Transverse colon (tissue), 4 donors: ENCODE data around the gene OR52D1. TPM values are rescaled to one million over a fixed set of nuclear protein-coding genes. Genes with fewer than 3 reads are reported as not detected.

Source experiments
- DNase-seq: peaks from one replicate; pipeline ENCODE4 v3.0.0-alpha.2; 2019
- H3K27ac ChIP-seq, 4 donors: fragments of 200-600 bp; sonication (generic); 2 replicates each; pipeline ENCODE4 v1.5.1; 2016 to 2018; ENCODE audit warnings: inconsistent platforms in 4 of 4
- H3K27me3 ChIP-seq: fragments of 200-600 bp; sonication (generic); 2 replicates; pipeline ENCODE4 v1.5.1; 2017; ENCODE audit warnings: inconsistent platforms
- H3K36me3 ChIP-seq, 4 donors: fragments of 200-600 bp; sonication (generic); 2 replicates each; pipeline ENCODE4 v1.5.1; 2017 to 2019; ENCODE audit warnings: inconsistent platforms in 4 of 4
- H3K4me1 ChIP-seq, 4 donors: fragments of 200-600 bp; sonication (generic); 2 replicates each; pipeline ENCODE4 v1.5.1; 2017 to 2020; ENCODE audit warnings: inconsistent platforms in 4 of 4
- H3K4me3 ChIP-seq, 4 donors: fragments of 200-600 bp; sonication (generic); 1 replicate in 1 of 4; 2 replicates in 3 of 4; pipeline versions ENCODE4 v1.5.1 to v1.6.1; 2017 to 2019; ENCODE audit warnings: inconsistent platforms in 4 of 4
- H3K9me3 ChIP-seq, 2 donors: fragments of 200-600 bp; sonication (generic); 2 replicates each; pipeline ENCODE4 v1.5.1; 2017 to 2019; ENCODE audit warnings: inconsistent platforms in 2 of 2
- EP300 ChIP-seq: sonication (generic); formaldehyde crosslinking; IDR thresholded peaks from one replicate; pipeline ENCODE4 v1.6.1; 2017; ENCODE audit warnings: antibody characterized with exemption, low read depth
- POLR2A ChIP-seq: fragments of 450-650 bp; IDR thresholded peaks from one replicate; pipeline ENCODE4 v1.6.1; 2016; ENCODE audit warnings: antibody characterized with exemption, mild to moderate bottlenecking, moderate library complexity
- POLR2AphosphoS5 ChIP-seq, 3 donors: sonication (generic); formaldehyde crosslinking; IDR thresholded peaks; one replicate each; pipeline ENCODE4 v1.6.1; 2016; ENCODE audit warnings: antibody characterized with exemption in 3 of 3
- WGBS, 2 donors: methylation state at CpG; one replicate each; pipeline ENCODE4 v1.1.5; 2018; ENCODE audit warnings: low coverage in 1 of 2; 5-methylcytosine and 5-hydroxymethylcytosine counted together
- in situ Hi-C, 4 donors: fragments of 200-750 bp; cut with MboI; loops; one replicate each; pipeline versions ENCODE4 v1.15.0 to v1.15.1; 2017; ENCODE audit warnings: low sequenced_read_pairs in 3 of 4, low pct_ligation_motif_present in 1 of 4, low pct_unique_long_range_greater_than_20kb in 1 of 4
- intact Hi-C: fragments of 100-400 bp; cut with DNase I; formaldehyde crosslinking; loops from one replicate; pipeline ENCODE4 v1.15.1; 2023; ENCODE audit warnings: low total_unique reads
- total RNA-seq, 4 donors: library from RNA; depleted of rRNA; stranded (reverse); fragments of >200 nt; gene quantifications; one replicate each; pipeline ENCODE4 v1.1.0, GENCODE V29; 2016
- TF ChIP-seq, protein P1 (sequence below), 5 experiments: fragments of 200-600 bp in 3 of 5; fragments of 450-650 bp in 2 of 5; sonication (generic) in 3 of 5; IDR thresholded peaks; 1 replicate in 2 of 5; 2 replicates in 3 of 5; pipeline ENCODE4 v1.5.1; 2016 to 2017; ENCODE audit warnings: antibody characterized with exemption in 5 of 5, inconsistent platforms in 3 of 5, mild to moderate bottlenecking in 2 of 5, moderate library complexity in 1 of 5

Gene OR52D1
- total RNA-seq, 4 donors from 2014 or later, result not detected

- H3K36me3 ChIP-seq, result no peaks in the 10 kb centered on the region
- no peak within 1 kb of the TSS for H3K27ac ChIP-seq
- no peak for DNase-seq
- intact Hi-C loops (no loop called here), in situ Hi-C loops (no loop called here)
- H3K27me3 ChIP-seq, result no peaks in the 10 kb centered on the region
- no peak for TF ChIP-seq POLR2AphosphoS5 (IDR thresholded peaks at IDR 0.05)
- TF ChIP-seq EP300, result no peak
- TF ChIP-seq POLR2A, result no peak
- TF ChIP-seq, protein P1, sequence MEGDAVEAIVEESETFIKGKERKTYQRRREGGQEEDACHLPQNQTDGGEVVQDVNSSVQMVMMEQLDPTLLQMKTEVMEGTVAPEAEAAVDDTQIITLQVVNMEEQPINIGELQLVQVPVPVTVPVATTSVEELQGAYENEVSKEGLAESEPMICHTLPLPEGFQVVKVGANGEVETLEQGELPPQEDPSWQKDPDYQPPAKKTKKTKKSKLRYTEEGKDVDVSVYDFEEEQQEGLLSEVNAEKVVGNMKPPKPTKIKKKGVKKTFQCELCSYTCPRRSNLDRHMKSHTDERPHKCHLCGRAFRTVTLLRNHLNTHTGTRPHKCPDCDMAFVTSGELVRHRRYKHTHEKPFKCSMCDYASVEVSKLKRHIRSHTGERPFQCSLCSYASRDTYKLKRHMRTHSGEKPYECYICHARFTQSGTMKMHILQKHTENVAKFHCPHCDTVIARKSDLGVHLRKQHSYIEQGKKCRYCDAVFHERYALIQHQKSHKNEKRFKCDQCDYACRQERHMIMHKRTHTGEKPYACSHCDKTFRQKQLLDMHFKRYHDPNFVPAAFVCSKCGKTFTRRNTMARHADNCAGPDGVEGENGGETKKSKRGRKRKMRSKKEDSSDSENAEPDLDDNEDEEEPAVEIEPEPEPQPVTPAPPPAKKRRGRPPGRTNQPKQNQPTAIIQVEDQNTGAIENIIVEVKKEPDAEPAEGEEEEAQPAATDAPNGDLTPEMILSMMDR (IDR thresholded peaks at IDR 0.05), result no peak
- no peak within 1 kb of the TSS for H3K4me3 ChIP-seq
- H3K9me3 ChIP-seq, result no peaks in the 10 kb centered on the region
- 76 to 89% methylated on average over 2 of the region's 2 CpGs for WGBS, 2 donors
- no peaks in the 10 kb centered on the region for H3K4me1 ChIP-seq
Observed at GRCh38 chr11:5516599-5516998, 28.1 kb downstream of the OR52D1 start, which contains the start of gene UBQLNL. UBQLNL (minus strand) TSS chr11:5516699; CDS start chr11:5516441, 258 bp downstream.

- H3K4me3 ChIP-seq, result no peak overlapping the region
- no peak overlapping the region for H3K27ac ChIP-seq
- no peak for DNase-seq
- no peaks in the 10 kb centered on the region for H3K36me3 ChIP-seq
- H3K9me3 ChIP-seq, result no peaks in the 10 kb centered on the region
- no peaks in the 10 kb centered on the region for H3K4me1 ChIP-seq
- H3K27me3 ChIP-seq, result no peaks in the 10 kb centered on the region
- no peak for TF ChIP-seq POLR2AphosphoS5 (IDR thresholded peaks at IDR 0.05)
- no peak for TF ChIP-seq POLR2A
- no peak for TF ChIP-seq EP300
- TF ChIP-seq, protein P1 (IDR thresholded peaks at IDR 0.05), result no peak
- WGBS, 2 donors, result 86 to 95% methylated on average over 3 to 4 of the region's 4 CpGs
- in situ Hi-C loops (no loop called here), intact Hi-C loops (no loop called here)
Observed at GRCh38 chr11:5521540-5521939, 33.1 kb downstream of the OR52D1 start.

- Histone ChIP-seq H3K4me3 (no peak overlapping the region), H3K27me3 (no peaks in the 10 kb centered on the region), H3K9me3 (no peaks in the 10 kb centered on the region), H3K4me1 (no peaks in the 10 kb centered on the region), H3K36me3 (no peaks in the 10 kb centered on the region), H3K27ac (no peak overlapping the region)
- WGBS, 2 donors, result 96 to 100% methylated on average over 2 of the region's 2 CpGs
- no peak for DNase-seq
- TF ChIP-seq, protein P1 (IDR thresholded peaks at IDR 0.05), result no peak
- TF ChIP-seq POLR2AphosphoS5 (IDR thresholded peaks at IDR 0.05) (no peak), POLR2A (no peak), EP300 (no peak)
- intact Hi-C loops (no loop called here), in situ Hi-C loops (no loop called here)
Observed at GRCh38 chr11:5522308-5522707, 33.8 kb downstream of the OR52D1 start.

DNA sequence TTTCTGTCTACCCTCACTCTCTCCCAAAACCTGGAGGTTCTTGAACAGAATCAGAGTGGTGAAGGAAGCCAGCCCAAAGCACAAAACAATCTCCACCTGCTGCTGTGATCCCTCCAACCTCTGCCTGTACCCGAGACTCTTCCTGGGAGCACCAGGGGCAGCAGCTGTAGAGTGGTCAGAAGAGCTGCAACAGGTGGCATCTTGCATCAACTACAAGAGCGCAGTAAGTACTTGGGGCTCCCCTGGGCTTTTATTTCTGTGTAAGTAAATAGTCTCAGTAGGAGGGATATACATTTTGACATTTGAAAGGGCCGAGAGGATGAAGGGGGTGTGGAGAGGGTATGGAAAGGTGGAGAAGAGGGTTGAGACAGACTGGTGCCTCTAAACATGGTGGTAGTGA lies 36.3 kb downstream of the OR52D1 start:
- H3K36me3 ChIP-seq, result no peaks in the 10 kb centered on the region
- TF ChIP-seq POLR2A, result no peak
- no peak for TF ChIP-seq POLR2AphosphoS5 (IDR thresholded peaks at IDR 0.05)
- TF ChIP-seq, protein P1 (IDR thresholded peaks at IDR 0.05), result no peak
- TF ChIP-seq EP300, result no peak
- H3K4me3 ChIP-seq, result no peak overlapping the region
- H3K27me3 ChIP-seq, result no peaks in the 10 kb centered on the region
- intact Hi-C loops, result no loop called here
- 55 to 76% methylated on average over 1 to 3 of the region's 3 CpGs for WGBS, 2 donors
- in situ Hi-C loops, result no loop called here
- no peaks in the 10 kb centered on the region for H3K4me1 ChIP-seq
- DNase-seq, result no peak
- H3K27ac ChIP-seq, result no peak overlapping the region
- no peaks in the 10 kb centered on the region for H3K9me3 ChIP-seq
